GM18907 (cell line): ENCODE measurements around the gene GSN.

Source experiments
- ATAC-seq: cut with Tn5 transposase; IDR thresholded peaks from one replicate; pipeline ENCODE4 v1.9.1; 2021; ENCODE audit warnings: mild to moderate bottlenecking, moderate library complexity; ENCODE audit not compliant: unreplicated experiment

Gene GSN

GRCh38 chr9:121368745-121369144, 100.8 kb downstream of the GSN start:
- no peak for ATAC-seq

GRCh38 chr9:121369595-121370265, 101.8 kb downstream of the GSN start, which contains the start of gene STOM:
STOM (minus strand) TSS chr9:121370250; CDS start chr9:121370187, 63 bp downstream.
- ATAC-seq: peak; percentile 62

- no peak for ATAC-seq
Measured at GRCh38 chr9:121371495-121372061, 103.6 kb downstream of the GSN start.

GRCh38 chr9:121372239-121373010, 104.5 kb downstream of the GSN start:
- ATAC-seq: no peak

GRCh38 chr9:121373011-121373729, 105.2 kb downstream of the GSN start:
- no peak for ATAC-seq

- ATAC-seq: no peak
Measured at GRCh38 chr9:121376214-121376830, 108.4 kb downstream of the GSN start.

GRCh38 chr9:121380846-121381245, 112.9 kb downstream of the GSN start:
- ATAC-seq: no peak
